Measurements from ENCODE around the gene ESX1.

ESX1 gene

DNA sequence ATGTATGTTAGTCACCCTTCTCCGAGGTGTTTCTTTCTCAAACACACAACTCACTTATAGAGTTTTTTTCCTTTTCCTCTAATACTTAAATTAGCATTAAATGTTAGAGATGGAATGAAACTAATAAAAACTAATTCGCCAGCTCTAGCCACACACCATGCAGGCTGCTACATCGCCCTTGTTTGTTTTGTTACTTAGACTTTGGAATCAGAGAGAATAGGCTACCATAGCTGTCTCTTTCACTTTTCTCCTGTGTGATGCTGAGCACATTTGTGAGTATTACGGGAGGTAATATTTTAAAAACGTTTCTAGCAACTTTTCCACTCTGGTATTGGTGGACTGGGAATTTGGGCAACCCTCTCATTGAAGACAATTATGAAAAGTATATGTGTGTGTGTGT, 43.5 kb downstream of the ESX1 start:
- no peak for DNase-seq (ENCODE audit: low spot score)
- Histone ChIP-seq H3K4me3 (no peak overlapping the region), H3K27ac (no peak overlapping the region)
- TF ChIP-seq, protein P1, sequence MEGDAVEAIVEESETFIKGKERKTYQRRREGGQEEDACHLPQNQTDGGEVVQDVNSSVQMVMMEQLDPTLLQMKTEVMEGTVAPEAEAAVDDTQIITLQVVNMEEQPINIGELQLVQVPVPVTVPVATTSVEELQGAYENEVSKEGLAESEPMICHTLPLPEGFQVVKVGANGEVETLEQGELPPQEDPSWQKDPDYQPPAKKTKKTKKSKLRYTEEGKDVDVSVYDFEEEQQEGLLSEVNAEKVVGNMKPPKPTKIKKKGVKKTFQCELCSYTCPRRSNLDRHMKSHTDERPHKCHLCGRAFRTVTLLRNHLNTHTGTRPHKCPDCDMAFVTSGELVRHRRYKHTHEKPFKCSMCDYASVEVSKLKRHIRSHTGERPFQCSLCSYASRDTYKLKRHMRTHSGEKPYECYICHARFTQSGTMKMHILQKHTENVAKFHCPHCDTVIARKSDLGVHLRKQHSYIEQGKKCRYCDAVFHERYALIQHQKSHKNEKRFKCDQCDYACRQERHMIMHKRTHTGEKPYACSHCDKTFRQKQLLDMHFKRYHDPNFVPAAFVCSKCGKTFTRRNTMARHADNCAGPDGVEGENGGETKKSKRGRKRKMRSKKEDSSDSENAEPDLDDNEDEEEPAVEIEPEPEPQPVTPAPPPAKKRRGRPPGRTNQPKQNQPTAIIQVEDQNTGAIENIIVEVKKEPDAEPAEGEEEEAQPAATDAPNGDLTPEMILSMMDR (IDR thresholded peaks at IDR 0.05), result no peak

DNA sequence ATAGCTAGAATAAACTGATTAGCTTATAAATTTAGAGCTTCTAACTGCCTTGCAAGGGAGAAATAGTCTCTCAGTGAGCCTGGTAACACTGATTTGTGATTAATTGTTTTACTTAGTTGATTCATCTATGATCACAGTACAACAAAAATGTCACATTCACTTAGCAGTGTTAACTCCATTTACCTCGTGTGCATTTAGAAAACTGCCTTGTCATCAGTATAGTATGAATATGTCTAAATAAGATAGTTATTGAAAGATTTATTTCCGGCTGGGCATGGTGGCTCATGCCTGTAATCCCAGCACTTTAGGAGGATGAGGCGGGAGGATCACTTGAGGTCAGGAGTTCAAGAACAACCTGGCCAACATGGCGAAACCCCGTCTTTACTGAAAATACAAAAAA, 49.2 kb downstream of the ESX1 start:
- H3K27ac ChIP-seq, result no peak overlapping the region
- H3K4me3 ChIP-seq, result no peak overlapping the region
- no peak for DNase-seq (ENCODE audit: low spot score)
- TF ChIP-seq, protein P1 (IDR thresholded peaks at IDR 0.05), result no peak

Measured in coronary artery (tissue), 2 donors.